Stimulated activated CD4-positive, alpha-beta T cell treated with anti-CD3 and anti-CD28 coated beads, Interleukin-2, amount 100 ng/mL, for 24 hours (primary cell): ENCODE results near the gene PNPLA6.

ENCODE experiments used
- DNase-seq, 2 donors: peaks; one replicate each; pipeline ENCODE4 v3.0.0-alpha.2; 2020

Gene PNPLA6

DNA sequence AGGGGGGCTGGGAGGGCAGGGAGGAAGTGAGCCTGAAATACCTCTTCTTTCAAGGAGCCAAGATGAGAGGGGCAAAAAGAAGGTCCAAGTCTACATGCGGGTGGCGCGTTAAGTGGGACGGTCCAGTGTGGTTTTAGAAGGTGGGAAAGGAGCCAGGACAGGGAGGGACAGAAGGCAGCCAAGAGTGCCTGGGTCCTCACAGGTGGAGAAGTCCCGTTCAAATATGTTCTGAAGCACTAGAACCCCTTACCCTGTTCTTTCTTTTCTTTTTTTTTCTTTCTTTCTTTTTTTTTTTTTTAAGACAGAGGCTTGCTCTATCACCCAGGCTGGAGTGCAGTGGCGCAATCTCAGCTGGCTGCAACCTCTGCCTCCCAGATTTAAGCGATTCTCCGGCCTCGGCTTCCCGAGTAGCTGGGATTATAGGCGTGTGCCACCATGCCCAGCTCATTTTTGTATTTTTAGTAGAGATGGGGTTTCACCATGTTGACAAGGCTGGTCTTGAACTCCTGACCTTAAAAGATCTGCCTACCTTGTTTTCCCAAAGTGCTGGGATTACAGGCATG lies 67.5 kb downstream of the PNPLA6 start:
- DNase-seq, result no peak

- no peak for DNase-seq
Observed at GRCh38 chr19:7603919-7604318, 68.4 kb downstream of the PNPLA6 start.

- DNase-seq, result peak in 1 of 2 donors; percentile 51
Observed at GRCh38 chr19:7605490-7606222, 70.1 kb downstream of the PNPLA6 start.

DNA sequence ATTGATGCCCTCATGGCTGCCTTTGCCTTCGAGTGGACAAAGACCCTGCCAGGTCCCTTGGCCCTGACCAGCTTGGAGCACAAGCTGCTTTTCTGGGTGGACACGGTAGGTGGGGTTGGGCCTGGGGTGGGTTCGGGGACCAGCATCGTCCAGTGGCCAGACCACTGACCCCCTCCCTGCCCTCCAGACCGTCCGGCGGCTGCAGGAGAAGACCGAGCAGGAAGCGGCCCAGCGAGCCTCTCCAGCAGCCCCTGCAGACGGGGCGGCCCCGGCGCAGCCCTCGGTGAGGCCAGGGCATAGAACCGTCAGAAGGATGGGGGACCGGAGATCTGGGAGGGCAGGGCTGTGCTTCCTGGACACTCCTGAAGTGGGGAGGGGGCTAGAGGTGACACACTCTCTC lies 70.8 kb downstream of the PNPLA6 start:
- no peak for DNase-seq

DNA sequence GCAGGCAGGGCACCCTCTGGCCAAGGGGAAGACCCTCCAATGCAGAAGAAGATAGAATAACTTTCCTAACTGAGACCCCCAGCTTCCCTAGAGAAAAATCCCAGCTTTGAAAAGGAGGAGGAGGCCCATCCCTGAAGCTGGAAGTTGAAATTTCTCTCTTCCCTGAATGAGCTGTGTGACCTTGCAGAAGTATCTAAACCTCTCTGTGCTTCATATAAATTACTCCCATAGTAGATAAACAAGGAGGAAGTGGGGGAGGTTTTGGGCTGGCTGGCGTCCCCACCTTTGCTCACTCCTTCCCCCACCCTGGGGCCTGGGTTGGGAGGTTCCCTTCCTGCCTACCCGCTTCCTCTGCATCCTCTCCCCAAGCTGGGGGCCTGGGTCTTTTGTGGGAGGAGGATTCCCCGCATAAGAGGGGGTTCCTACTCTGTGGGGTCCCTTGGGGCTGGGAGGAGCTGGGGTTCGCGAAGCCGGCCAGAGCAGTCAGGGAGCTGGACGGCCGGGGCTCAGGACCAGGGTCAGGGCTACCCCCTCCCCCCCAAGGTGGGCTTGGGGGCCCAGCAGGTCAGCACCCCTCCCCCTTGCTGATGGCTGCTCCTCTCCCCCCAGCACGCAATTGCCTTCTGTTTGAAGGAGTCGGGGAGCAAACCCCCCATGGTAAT lies 71.8 kb downstream of the PNPLA6 start:
- no peak for DNase-seq

GRCh38 chr19:7607874-7608560 lies 72.5 kb downstream of the PNPLA6 start:
- DNase-seq, result no peak

GRCh38 chr19:7610491-7611240 lies 75.1 kb downstream of the PNPLA6 start:
- no peak for DNase-seq
